GM12878 (cell line): ENCODE results near the gene GTSE1. TPM values are rescaled to one million over a fixed set of nuclear protein-coding genes. Genes with fewer than 3 reads are reported as not detected.

Experiments
- ATAC-seq: fragments of 200-7000 bp; cut with Tn5 transposase; 3 replicates; pipeline ENCODE4 v1.9.1; 2020; ENCODE audit warnings: mild to moderate bottlenecking, moderate library complexity
- BruUV-seq: library from RNA; stranded (reverse); fragments of 400-500 nt; replicated peaks from 2 replicates; lab custom pipeline; 2021; lab: Mats Ljungman, UMichigan
- CTCF ChIA-PET: fragments of 300-600 bp; sonication (Branson Sonifier 250); formaldehyde crosslinking; extraction: SDS; loops from one replicate; lab custom pipeline; 2021; ENCODE audit warnings: inconsistent platforms; lab: Yijun Ruan, JAX
- POLR2A ChIA-PET: fragments of 350-600 bp; formaldehyde crosslinking; extraction: SDS; loops from one replicate; lab custom pipeline; 2021; ENCODE audit warnings: inconsistent platforms; lab: Charles Lee
- RAD21 ChIA-PET: fragments of 300-600 bp; sonication (Branson Sonifier 250); formaldehyde crosslinking; loops from one replicate; lab custom pipeline; 2023; ENCODE audit warnings: antibody characterized with exemption; ENCODE audit not compliant: unreplicated experiment; lab: Charles Lee
- SMC1A ChIA-PET: fragments of 300-600 bp; sonication (Branson Sonifier 250); formaldehyde crosslinking; loops from one replicate; lab custom pipeline; 2023; ENCODE audit not compliant: unreplicated experiment, uncharacterized antibody; lab: Charles Lee
- DNase-seq: peaks from one replicate; pipeline ENCODE4 v3.0.0-alpha.2; 2011; ENCODE audit warnings: low read depth, low spot score
- FAIRE-seq: peaks from 3 replicates; lab custom pipeline; 2011; peaks lifted over from hg19 to GRCh38; lab: Jason Lieb, UNC
- H2AFZ ChIP-seq: 2 replicates; pipeline ENCODE4 v1.6.0; 2011; ENCODE audit warnings: low read depth, low read length, control low read depth; ENCODE audit not compliant: control insufficient read depth
- H3K27ac ChIP-seq: 2 replicates; pipeline ENCODE4 v1.5.1; 2011; ENCODE audit warnings: control low read depth; ENCODE audit not compliant: control insufficient read depth, insufficient read depth
- H3K27me3 ChIP-seq, 2 experiments: replicated peaks in 1 of 2; 2 replicates each; pipeline versions ENCODE4 v1.6.0 to v1.6.1; 2011; ENCODE audit warnings: low read length in 1 of 2; ENCODE audit not compliant: control insufficient read depth in 2 of 2, insufficient read depth in 2 of 2
- H3K36me3 ChIP-seq, 2 experiments: 2 replicates each; pipeline ENCODE4 v1.5.1; 2011; ENCODE audit warnings: low read length in 1 of 2; ENCODE audit not compliant: control insufficient read depth in 2 of 2, insufficient read depth in 2 of 2
- H3K4me1 ChIP-seq: 2 replicates; pipeline ENCODE4 v1.6.1; 2011; ENCODE audit warnings: mild to moderate bottlenecking, low read length, moderate library complexity, mixed read lengths; ENCODE audit not compliant: control insufficient read depth, insufficient read depth
- H3K4me2 ChIP-seq: 2 replicates; pipeline ENCODE4 v1.6.0; 2011; ENCODE audit warnings: control low read depth; ENCODE audit not compliant: control insufficient read depth, insufficient read depth
- H3K4me3 ChIP-seq: fragments of 200-600 bp; sonication (generic); 2 replicates; pipeline ENCODE4 v1.5.1; 2016
- H3K79me2 ChIP-seq: 2 replicates; pipeline ENCODE4 v1.6.0; 2011; ENCODE audit warnings: low read length; ENCODE audit not compliant: control insufficient read depth, insufficient read depth
- H3K9ac ChIP-seq: 2 replicates; pipeline ENCODE4 v1.8.0; 2011; ENCODE audit warnings: low read length, control low read depth, mixed read lengths; ENCODE audit not compliant: control insufficient read depth, insufficient read depth
- H3K9me3 ChIP-seq: replicated peaks from 3 replicates; pipeline ENCODE4 v1.5.1; 2011; ENCODE audit warnings: mild to moderate bottlenecking, low read length; ENCODE audit not compliant: control insufficient read depth, insufficient read depth
- H4K20me1 ChIP-seq: 2 replicates; pipeline ENCODE4 v1.6.0; 2011; ENCODE audit not compliant: control insufficient read depth, insufficient read depth
- ASH2L ChIP-seq: fragments of 300-600, 200-600 bp; sonication (generic); IDR thresholded peaks from 2 replicates; pipeline ENCODE4 v1.6.1; 2017; ENCODE audit warnings: low read depth, mild to moderate bottlenecking, borderline replicate concordance
- CBX3 ChIP-seq: fragments of 200-600 bp; sonication (generic); IDR thresholded peaks from 2 replicates; pipeline ENCODE4 v1.6.1; 2016; ENCODE audit warnings: low read depth, borderline replicate concordance
- CREB1 ChIP-seq: IDR thresholded peaks from 2 replicates; pipeline ENCODE4 v1.6.1; 2012; ENCODE audit warnings: low read depth, mild to moderate bottlenecking, inconsistent platforms
- EGR1 ChIP-seq, 2 experiments: IDR thresholded peaks; 1 replicate in 1 of 2; 2 replicates in 1 of 2; pipeline ENCODE4 v1.6.1; 2011 to 2012; ENCODE audit warnings: low read depth in 2 of 2, low read length in 2 of 2, borderline replicate concordance in 1 of 2, mild to moderate bottlenecking in 1 of 2, moderate library complexity in 1 of 2
- GABPA ChIP-seq: IDR thresholded peaks from 2 replicates; pipeline ENCODE4 v1.6.1; 2014; ENCODE audit warnings: antibody characterized with exemption, low read depth, mild to moderate bottlenecking, inconsistent platforms
- GATAD2B ChIP-seq: fragments of 450-650 bp; conservative IDR thresholded peaks from 2 replicates; pipeline ENCODE4 v1.6.1; 2017; ENCODE audit warnings: low read depth, mild to moderate bottlenecking, moderate library complexity
- HDAC6 ChIP-seq: fragments of 200-600 bp; sonication (generic); IDR thresholded peaks from one replicate; pipeline ENCODE4 v1.8.0; 2017; ENCODE audit warnings: antibody characterized with exemption; ENCODE audit not compliant: unreplicated experiment
- NR2F1 ChIP-seq: fragments of 450-650 bp; conservative IDR thresholded peaks from 2 replicates; pipeline ENCODE4 v1.6.1; 2017; ENCODE audit warnings: mild to moderate bottlenecking
- POLR2A ChIP-seq: IDR thresholded peaks from 2 replicates; pipeline ENCODE4 v1.6.1; 2011; ENCODE audit warnings: low read depth, mild to moderate bottlenecking, low read length
- RELA ChIP-seq: fragments of 450-650 bp; IDR thresholded peaks from 2 replicates; pipeline ENCODE4 v1.8.0; 2014; ENCODE audit warnings: borderline replicate concordance; ENCODE audit not compliant: partially characterized antibody
- ZSCAN29 ChIP-seq: fragments of 450-650 bp; IDR thresholded peaks from 2 replicates; pipeline ENCODE4 v1.6.1; 2017; ENCODE audit warnings: mild to moderate bottlenecking, moderate library complexity
- WGBS: methylation state at CpG from one replicate; pipeline ENCODE4 v1.1.6; 2016; ENCODE audit warnings: low lambda C conversion rate; ENCODE audit not compliant: insufficient replicate concordance, insufficient coverage; ENCODE audit errors: missing lambda C conversion rate; 5-methylcytosine and 5-hydroxymethylcytosine counted together
- in situ Hi-C: fragments of 300-500 bp; cut with MboI; formaldehyde crosslinking; loops from 9 replicates; pipeline ENCODE4 v1.14.3; 2018; ENCODE audit warnings: mixed read lengths
- intact Hi-C: fragments of 100-400 bp; cut with micrococcal nuclease; formaldehyde crosslinking; loops from one replicate; pipeline ENCODE4 v1.14.2; 2022; ENCODE audit not compliant: unreplicated experiment
- polyA plus RNA-seq, 11 experiments: library from polyadenylated mRNA; depleted of rRNA in 4 of 11; unstranded in 6 of 11; stranded (reverse) in 5 of 11; fragments of >200 nt; fragmentation: Nextera tagmentation in 4 of 11; fragmentation: Illumina TruSeq in 1 of 11; extraction: Ambion mirVana in 4 of 11; extraction: Trizol in 1 of 11; gene quantifications; 1 replicate in 1 of 11; 2 replicates in 10 of 11; pipeline versions ENCODE4 v1.2.1 to v1.2.3, GENCODE V29; 2011 to 2016; ENCODE audit warnings: inconsistent platforms in 2 of 11, missing spikeins in 2 of 11, low read depth in 1 of 11
- total RNA-seq, 4 experiments: library from RNA; depleted of rRNA in 3 of 4; stranded (reverse); fragments of >200 nt in 3 of 4; fragmentation: Illumina TruSeq in 1 of 4; extraction: Trizol in 1 of 4; gene quantifications; 2 replicates each; pipeline versions ENCODE4 v1.2.1 to v1.2.3, GENCODE V29; 2013 to 2021
- TF ChIP-seq, protein P1 (sequence below): IDR thresholded peaks from 2 replicates; pipeline ENCODE4 v1.6.1; 2012; ENCODE audit warnings: low read depth, low read length, improper control_type of control experiment
- TF ChIP-seq, protein P2 (sequence below): fragments of 450-650 bp; formaldehyde crosslinking; IDR thresholded peaks from 2 replicates; pipeline ENCODE4 v1.5.0; 2022; ENCODE audit warnings: mild to moderate bottlenecking, missing genetic modification characterization
- TF ChIP-seq, protein P3 (sequence below): IDR thresholded peaks from 2 replicates; pipeline ENCODE4 v1.6.1; 2012; ENCODE audit warnings: mild to moderate bottlenecking, low read depth, low read length

The GTSE1 gene
- total and polyA plus RNA-seq, 10 of the 15 experiments (the other 5 are each of a cell fraction or from before 2014, with no cell fraction given) = 6.6 to 46.2 (median 32.3) TPM

DNA sequence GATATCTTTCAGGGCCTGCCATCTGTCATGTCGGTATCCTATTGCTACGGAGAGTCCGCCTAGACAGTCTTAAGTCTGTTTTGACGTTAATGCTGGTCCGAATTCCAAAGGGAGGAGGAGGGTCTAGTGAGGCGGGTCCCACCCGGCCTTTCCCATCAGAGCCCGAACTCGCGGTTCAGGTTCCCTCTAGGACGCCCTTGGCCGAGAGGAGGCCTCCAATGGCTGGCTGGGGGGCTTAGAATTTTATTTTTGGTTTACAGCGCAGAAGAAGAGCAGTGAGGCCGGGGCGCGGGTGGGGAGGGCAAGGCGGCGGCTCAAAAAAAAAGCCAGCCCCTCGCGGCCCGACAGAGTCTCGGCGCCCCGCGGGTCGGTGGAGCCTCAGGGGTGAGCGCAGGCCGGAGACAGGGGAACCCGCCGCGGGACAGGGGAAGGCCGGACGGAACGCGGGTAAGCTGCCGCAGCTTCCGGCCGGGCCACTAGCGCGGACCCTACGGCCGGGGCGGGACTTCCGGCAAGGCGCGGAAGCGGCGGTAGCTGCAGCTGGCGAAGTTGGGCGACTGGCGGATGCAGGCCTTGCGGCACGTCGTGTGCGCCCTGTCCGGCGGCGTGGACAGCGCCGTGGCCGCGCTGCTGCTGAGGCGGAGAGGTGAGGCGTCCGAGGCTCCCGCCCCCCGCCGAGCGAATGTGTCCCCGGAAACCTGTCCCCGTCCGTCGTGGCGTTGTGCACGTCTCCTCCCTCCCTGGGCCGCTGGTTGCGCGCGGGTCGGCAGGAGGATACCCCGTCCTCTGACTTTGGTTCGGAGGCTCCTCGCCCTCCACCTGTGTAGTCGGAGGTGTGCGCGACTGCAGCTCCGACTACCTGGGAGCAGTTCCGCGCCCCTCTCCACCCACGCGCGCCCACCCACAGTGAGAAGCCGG lies 38.8 kb downstream of the GTSE1 start, which contains the start of gene TRMU:
Gene TRMU (plus strand): TSS at position 514 of the 918 bp plus-strand sequence. CDS start 51 bp downstream, at position 565.
- ChIA-PET SMC1A (interaction anchor here (1.4 to 1.9 kb wide), 2 partner anchors 39 to 213 kb away, joined by 3 to 5 read pairs; partner anchors contain the start of gene GTSE1), POLR2A (no interaction called here), CTCF (interaction anchor here (0.9 to 2.0 kb wide), 3 partner anchors 33 to 206 kb away, joined by 3 to 7 read pairs (median 3); no protein-coding TSS in a partner anchor), RAD21 (interaction anchor here (0.6 to 1.5 kb wide), 2 partner anchors 40 to 277 kb away, joined by 4 to 5 read pairs; no protein-coding TSS in a partner anchor)
- Histone ChIP-seq H3K4me2 (peak within 1 kb of the TSS; percentile 92), H4K20me1 (no peaks in the 10 kb centered on the region), H3K27me3 (no peaks in the 10 kb centered on the region), H3K4me3 (peak within 1 kb of the TSS; percentile 98), H3K36me3 (peaks cover 16 to 30% of the 10 kb centered on the region in 2 experiments; a peak in 3 of 4 replicates), H3K9ac (peak within 1 kb of the TSS; percentile 80), H3K9me3 (no peaks in the 10 kb centered on the region), H3K27ac (peak within 1 kb of the TSS; percentile 79), H3K79me2 (peaks cover 31% of the 10 kb centered on the region), H3K4me1 (peaks cover 7% of the 10 kb centered on the region; the same call in 1 of the 2 replicates), H2AFZ (peak within 1 kb of the TSS; percentile 82)
- BruUV-seq = TSS peak; percentile 91
- ATAC-seq = peak; percentile 97
- DNase-seq = peak; percentile 56
- WGBS = 2% methylated on average over 87 of the region's 93 CpGs
- peak; percentile 44 for FAIRE-seq
- in situ Hi-C loops = no loop called here
- intact Hi-C loops = loop anchor here (2.0 kb wide), 1 partner anchor 39 kb away; the partner anchor contains the start of gene GTSE1
- peak; percentile 61; the same call in 1 of the 2 replicates for TF ChIP-seq CREB1
- TF ChIP-seq ZSCAN29 = peak; percentile 68; the same call in 1 of the 2 replicates
- peak; percentile 70 for TF ChIP-seq RELA
- peak; percentile 71 for TF ChIP-seq HDAC6
- peak; percentile 98 for TF ChIP-seq GABPA
- TF ChIP-seq, protein P1, sequence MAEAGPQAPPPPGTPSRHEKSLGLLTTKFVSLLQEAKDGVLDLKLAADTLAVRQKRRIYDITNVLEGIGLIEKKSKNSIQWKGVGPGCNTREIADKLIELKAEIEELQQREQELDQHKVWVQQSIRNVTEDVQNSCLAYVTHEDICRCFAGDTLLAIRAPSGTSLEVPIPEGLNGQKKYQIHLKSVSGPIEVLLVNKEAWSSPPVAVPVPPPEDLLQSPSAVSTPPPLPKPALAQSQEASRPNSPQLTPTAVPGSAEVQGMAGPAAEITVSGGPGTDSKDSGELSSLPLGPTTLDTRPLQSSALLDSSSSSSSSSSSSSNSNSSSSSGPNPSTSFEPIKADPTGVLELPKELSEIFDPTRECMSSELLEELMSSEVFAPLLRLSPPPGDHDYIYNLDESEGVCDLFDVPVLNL = no peak
- TF ChIP-seq, protein P2, sequence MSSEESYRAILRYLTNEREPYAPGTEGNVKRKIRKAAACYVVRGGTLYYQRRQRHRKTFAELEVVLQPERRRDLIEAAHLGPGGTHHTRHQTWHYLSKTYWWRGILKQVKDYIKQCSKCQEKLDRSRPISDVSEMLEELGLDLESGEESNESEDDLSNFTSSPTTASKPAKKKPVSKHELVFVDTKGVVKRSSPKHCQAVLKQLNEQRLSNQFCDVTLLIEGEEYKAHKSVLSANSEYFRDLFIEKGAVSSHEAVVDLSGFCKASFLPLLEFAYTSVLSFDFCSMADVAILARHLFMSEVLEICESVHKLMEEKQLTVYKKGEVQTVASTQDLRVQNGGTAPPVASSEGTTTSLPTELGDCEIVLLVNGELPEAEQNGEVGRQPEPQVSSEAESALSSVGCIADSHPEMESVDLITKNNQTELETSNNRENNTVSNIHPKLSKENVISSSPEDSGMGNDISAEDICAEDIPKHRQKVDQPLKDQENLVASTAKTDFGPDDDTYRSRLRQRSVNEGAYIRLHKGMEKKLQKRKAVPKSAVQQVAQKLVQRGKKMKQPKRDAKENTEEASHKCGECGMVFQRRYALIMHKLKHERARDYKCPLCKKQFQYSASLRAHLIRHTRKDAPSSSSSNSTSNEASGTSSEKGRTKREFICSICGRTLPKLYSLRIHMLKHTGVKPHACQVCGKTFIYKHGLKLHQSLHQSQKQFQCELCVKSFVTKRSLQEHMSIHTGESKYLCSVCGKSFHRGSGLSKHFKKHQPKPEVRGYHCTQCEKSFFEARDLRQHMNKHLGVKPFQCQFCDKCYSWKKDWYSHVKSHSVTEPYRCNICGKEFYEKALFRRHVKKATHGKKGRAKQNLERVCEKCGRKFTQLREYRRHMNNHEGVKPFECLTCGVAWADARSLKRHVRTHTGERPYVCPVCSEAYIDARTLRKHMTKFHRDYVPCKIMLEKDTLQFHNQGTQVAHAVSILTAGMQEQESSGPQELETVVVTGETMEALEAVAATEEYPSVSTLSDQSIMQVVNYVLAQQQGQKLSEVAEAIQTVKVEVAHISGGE (CRISPR knock-in tag) = peak; percentile 91
- TF ChIP-seq CBX3 = no peak
- TF ChIP-seq ASH2L = peak; percentile 44; the same call in 1 of the 2 replicates
- peak; percentile 95 for TF ChIP-seq POLR2A
- TF ChIP-seq, protein P3, sequence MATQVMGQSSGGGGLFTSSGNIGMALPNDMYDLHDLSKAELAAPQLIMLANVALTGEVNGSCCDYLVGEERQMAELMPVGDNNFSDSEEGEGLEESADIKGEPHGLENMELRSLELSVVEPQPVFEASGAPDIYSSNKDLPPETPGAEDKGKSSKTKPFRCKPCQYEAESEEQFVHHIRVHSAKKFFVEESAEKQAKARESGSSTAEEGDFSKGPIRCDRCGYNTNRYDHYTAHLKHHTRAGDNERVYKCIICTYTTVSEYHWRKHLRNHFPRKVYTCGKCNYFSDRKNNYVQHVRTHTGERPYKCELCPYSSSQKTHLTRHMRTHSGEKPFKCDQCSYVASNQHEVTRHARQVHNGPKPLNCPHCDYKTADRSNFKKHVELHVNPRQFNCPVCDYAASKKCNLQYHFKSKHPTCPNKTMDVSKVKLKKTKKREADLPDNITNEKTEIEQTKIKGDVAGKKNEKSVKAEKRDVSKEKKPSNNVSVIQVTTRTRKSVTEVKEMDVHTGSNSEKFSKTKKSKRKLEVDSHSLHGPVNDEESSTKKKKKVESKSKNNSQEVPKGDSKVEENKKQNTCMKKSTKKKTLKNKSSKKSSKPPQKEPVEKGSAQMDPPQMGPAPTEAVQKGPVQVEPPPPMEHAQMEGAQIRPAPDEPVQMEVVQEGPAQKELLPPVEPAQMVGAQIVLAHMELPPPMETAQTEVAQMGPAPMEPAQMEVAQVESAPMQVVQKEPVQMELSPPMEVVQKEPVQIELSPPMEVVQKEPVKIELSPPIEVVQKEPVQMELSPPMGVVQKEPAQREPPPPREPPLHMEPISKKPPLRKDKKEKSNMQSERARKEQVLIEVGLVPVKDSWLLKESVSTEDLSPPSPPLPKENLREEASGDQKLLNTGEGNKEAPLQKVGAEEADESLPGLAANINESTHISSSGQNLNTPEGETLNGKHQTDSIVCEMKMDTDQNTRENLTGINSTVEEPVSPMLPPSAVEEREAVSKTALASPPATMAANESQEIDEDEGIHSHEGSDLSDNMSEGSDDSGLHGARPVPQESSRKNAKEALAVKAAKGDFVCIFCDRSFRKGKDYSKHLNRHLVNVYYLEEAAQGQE = peak; percentile 41; the same call in 1 of the 2 replicates
- peak; percentile 90 for TF ChIP-seq GATAD2B
- TF ChIP-seq NR2F1 = peak; percentile 47
- peak; percentile 43 to 47; a peak in 2 of 3 replicates for TF ChIP-seq EGR1 (IDR thresholded peaks at IDR 0.05; ENCODE audit: borderline replicate concordance in 1 of 2, low read depth in 2 of 2, low read length in 2 of 2)
